GM12873 (cell line): ENCODE results near the gene SLC7A4.

ENCODE experiments used
- CTCF ChIP-seq: IDR thresholded peaks from 2 replicates; pipeline ENCODE4 v1.5.1; 2012; ENCODE audit warnings: low read depth, mild to moderate bottlenecking, moderate library complexity, low read length, control low read depth; ENCODE audit not compliant: insufficient read depth; ENCODE audit errors: missing control alignments

The SLC7A4 gene

GRCh38 chr22:21026783-21027692 lies 5.3 kb downstream of the SLC7A4 start:
- TF ChIP-seq CTCF, result no peak

GRCh38 chr22:21025763-21026755 lies 6.3 kb downstream of the SLC7A4 start:
- no peak for TF ChIP-seq CTCF

- no peak for TF ChIP-seq CTCF
These were observed 7.1 kb downstream of the SLC7A4 start for GRCh38 chr22:21025266-21025665.

GRCh38 chr22:21022955-21023614 lies 9.3 kb downstream of the SLC7A4 start:
- peak; percentile 44 for TF ChIP-seq CTCF

- no peak for TF ChIP-seq CTCF
These were observed 9.9 kb downstream of the SLC7A4 start for GRCh38 chr22:21022507-21022906.

- peak; percentile 68 for TF ChIP-seq CTCF
These were observed 11.4 kb downstream of the SLC7A4 start for GRCh38 chr22:21020802-21021429.
